HepG2 (cell line): ENCODE results near the gene APPBP2. TPM values are rescaled to one million over a fixed set of nuclear protein-coding genes. Genes with fewer than 3 reads are reported as not detected.

ENCODE experiments used
- FOXP1 ChIP-seq, 2 experiments: fragments of 450-650 bp in 1 of 2; IDR thresholded peaks; 2 replicates each; pipeline ENCODE4 v1.6.1; 2017 to 2018; ENCODE audit warnings: antibody characterized with exemption in 1 of 2
- GTF2F1 ChIP-seq: fragments of 150-350 bp; IDR thresholded peaks from 2 replicates; pipeline ENCODE4 v1.6.1; 2014; ENCODE audit warnings: low read length
- HDAC2 ChIP-seq: sonication (generic); formaldehyde crosslinking; IDR thresholded peaks from 2 replicates; pipeline ENCODE4 v1.4.0; 2020; ENCODE audit warnings: missing genetic modification reagents
- HNF1B ChIP-seq: sonication (generic); formaldehyde crosslinking; IDR thresholded peaks from 2 replicates; pipeline ENCODE4 v1.5.1; 2020; ENCODE audit warnings: mild to moderate bottlenecking, moderate library complexity, missing genetic modification reagents
- IKZF1 ChIP-seq: fragments of 450-650 bp; IDR thresholded peaks from 2 replicates; pipeline ENCODE4 v1.7.1; 2016
- TGIF2 ChIP-seq: IDR thresholded peaks from 2 replicates; pipeline ENCODE4 v1.6.1; 2016; ENCODE audit warnings: control low read depth, missing compliant biosample characterization
- THRA ChIP-seq: sonication (generic); formaldehyde crosslinking; IDR thresholded peaks from 2 replicates; pipeline ENCODE4 v1.4.0; 2020; ENCODE audit warnings: missing genetic modification reagents, borderline replicate concordance
- ZNF124 ChIP-seq: sonication (generic); formaldehyde crosslinking; IDR thresholded peaks from 2 replicates; pipeline ENCODE4 v1.4.0; 2020; ENCODE audit warnings: missing genetic modification reagents
- ZNF543 ChIP-seq: sonication (generic); formaldehyde crosslinking; IDR thresholded peaks from 2 replicates; pipeline ENCODE4 v1.4.0; 2020; ENCODE audit warnings: mild to moderate bottlenecking, missing genetic modification reagents
- ZNF546 ChIP-seq: sonication (generic); formaldehyde crosslinking; conservative IDR thresholded peaks from 2 replicates; pipeline ENCODE4 v1.8.1; 2023; ENCODE audit warnings: mild to moderate bottlenecking, missing genetic modification reagents
- ZNF556 ChIP-seq: sonication (generic); formaldehyde crosslinking; IDR thresholded peaks from 2 replicates; pipeline ENCODE4 v1.4.0; 2020; ENCODE audit warnings: mild to moderate bottlenecking, missing genetic modification reagents, borderline replicate concordance
- ZNF670 ChIP-seq: sonication (generic); formaldehyde crosslinking; IDR thresholded peaks from 2 replicates; pipeline ENCODE4 v1.8.0; 2022; ENCODE audit warnings: mild to moderate bottlenecking, missing genetic modification reagents, borderline replicate concordance
- ZNF720 ChIP-seq: sonication (generic); formaldehyde crosslinking; IDR thresholded peaks from 2 replicates; pipeline ENCODE4 v1.4.0; 2020; ENCODE audit warnings: missing genetic modification reagents
- ZNF749 ChIP-seq: sonication (generic); formaldehyde crosslinking; IDR thresholded peaks from 2 replicates; pipeline ENCODE4 v1.8.0; 2022; ENCODE audit warnings: mild to moderate bottlenecking, missing genetic modification reagents, moderate library complexity, borderline replicate concordance
- ZNF841 ChIP-seq: sonication (generic); formaldehyde crosslinking; IDR thresholded peaks from 2 replicates; pipeline ENCODE4 v1.8.1; 2023; ENCODE audit warnings: missing genetic modification reagents, borderline replicate concordance
- polyA plus RNA-seq, 8 experiments: library from polyadenylated mRNA; depleted of rRNA in 3 of 8; stranded (reverse) in 7 of 8; unstranded in 1 of 8; fragments of >200 nt; fragmentation: Illumina TruSeq in 4 of 8; extraction: Trizol in 4 of 8; gene quantifications; 2 replicates each; pipeline versions ENCODE4 v1.2.1 to v1.2.3, GENCODE V29; 2011 to 2016; ENCODE audit warnings: low read depth in 4 of 8, missing spikeins in 1 of 8, mixed read lengths in 1 of 8; ENCODE audit not compliant: insufficient read depth in 1 of 8
- total RNA-seq, 5 experiments: library from RNA; depleted of rRNA; stranded (reverse); fragments of >200 nt; fragmentation: Illumina TruSeq; extraction: Trizol; gene quantifications; 2 replicates each; pipeline ENCODE4 v1.2.3, GENCODE V29; 2016; ENCODE audit warnings: low read depth in 1 of 5
- TF ChIP-seq, protein P1 (sequence below), 2 experiments: sonication (generic) in 1 of 2; formaldehyde crosslinking in 1 of 2; IDR thresholded peaks; 2 replicates each; pipeline versions ENCODE4 v1.5.1 to v1.6.1; 2011 to 2020; ENCODE audit warnings: borderline replicate concordance in 1 of 2, low read depth in 1 of 2, low read length in 1 of 2, mild to moderate bottlenecking in 1 of 2, missing genetic modification reagents in 1 of 2, moderate library complexity in 1 of 2
- TF ChIP-seq, protein P2 (sequence below): sonication (generic); formaldehyde crosslinking; IDR thresholded peaks from 2 replicates; pipeline ENCODE4 v1.5.1; 2020; ENCODE audit warnings: missing genetic modification reagents, mild to moderate bottlenecking, borderline replicate concordance

APPBP2 gene
- total and polyA plus RNA-seq, 2 of the 13 experiments (the other 11 are each of a cell fraction or from before 2014, with no cell fraction given) = 17.5 to 45.8 TPM

DNA sequence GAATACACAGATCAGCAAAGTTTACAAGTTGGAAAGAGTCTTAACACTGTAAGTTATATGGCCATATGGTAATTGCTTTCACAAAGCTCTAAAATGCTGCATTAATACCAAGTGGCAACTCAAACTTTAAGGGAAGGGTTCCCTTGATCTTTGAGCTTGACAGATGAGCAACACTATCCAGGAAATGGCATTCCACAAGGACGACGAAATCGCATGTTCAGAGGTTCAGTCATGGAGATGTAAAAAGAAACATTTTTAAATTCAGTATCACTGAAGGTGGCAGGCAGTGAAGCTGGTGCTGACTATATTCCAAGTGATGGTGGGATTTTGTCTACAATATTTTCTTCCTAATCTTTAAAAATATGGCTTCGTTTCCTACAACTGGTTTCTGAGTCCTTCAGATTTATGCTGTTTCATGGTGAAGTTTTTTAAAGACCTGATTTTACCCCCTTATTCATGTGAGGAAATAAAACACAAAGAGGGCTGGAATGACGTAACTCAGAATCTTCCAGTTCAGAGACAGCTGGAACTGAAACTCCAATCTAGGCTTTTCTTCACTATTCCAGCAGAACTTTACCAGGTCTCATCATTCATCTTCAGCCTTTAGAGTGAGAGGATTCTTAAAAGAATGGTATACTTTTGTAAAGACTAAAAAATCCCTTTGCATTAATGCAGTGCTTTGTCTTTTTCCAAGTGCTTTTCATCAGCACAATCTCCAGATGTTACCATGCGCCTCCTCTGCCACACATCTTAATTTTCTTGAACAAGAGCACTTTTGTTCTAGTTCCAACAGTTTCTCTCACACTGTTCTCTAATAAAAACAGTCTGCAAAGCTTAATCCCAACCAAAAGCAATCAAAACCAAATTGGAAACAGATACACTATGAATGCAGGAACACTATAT lies 83.5 kb downstream of the APPBP2 start (continued):
- TF ChIP-seq, protein P1, sequence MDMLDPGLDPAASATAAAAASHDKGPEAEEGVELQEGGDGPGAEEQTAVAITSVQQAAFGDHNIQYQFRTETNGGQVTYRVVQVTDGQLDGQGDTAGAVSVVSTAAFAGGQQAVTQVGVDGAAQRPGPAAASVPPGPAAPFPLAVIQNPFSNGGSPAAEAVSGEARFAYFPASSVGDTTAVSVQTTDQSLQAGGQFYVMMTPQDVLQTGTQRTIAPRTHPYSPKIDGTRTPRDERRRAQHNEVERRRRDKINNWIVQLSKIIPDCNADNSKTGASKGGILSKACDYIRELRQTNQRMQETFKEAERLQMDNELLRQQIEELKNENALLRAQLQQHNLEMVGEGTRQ (IDR thresholded peaks at IDR 0.05; ENCODE audit: low read depth, low read length) = no peak
- TF ChIP-seq, protein P1 (CRISPR knock-in tag; IDR thresholded peaks at IDR 0.05; ENCODE audit: borderline replicate concordance) = no peak
- TF ChIP-seq ZNF749 (CRISPR knock-in tag) (no peak), TGIF2 (no peak), FOXP1 (IDR thresholded peaks at IDR 0.05) (no peak), FOXP1 (CRISPR knock-in tag; IDR thresholded peaks at IDR 0.05) (no peak), HDAC2 (CRISPR knock-in tag) (no peak; the same call in 1 of the 2 replicates), ZNF124 (CRISPR knock-in tag) (no peak), ZNF670 (CRISPR knock-in tag) (peak; percentile 66; the same call in 1 of the 2 replicates), THRA (CRISPR knock-in tag) (no peak), GTF2F1 (no peak), IKZF1 (no peak), ZNF556 (CRISPR knock-in tag) (no peak), ZNF841 (CRISPR knock-in tag) (no peak), ZNF546 (CRISPR knock-in tag) (no peak), HNF1B (CRISPR knock-in tag) (no peak), ZNF720 (CRISPR knock-in tag) (no peak), ZNF543 (CRISPR knock-in tag) (no peak)
- TF ChIP-seq, protein P2, sequence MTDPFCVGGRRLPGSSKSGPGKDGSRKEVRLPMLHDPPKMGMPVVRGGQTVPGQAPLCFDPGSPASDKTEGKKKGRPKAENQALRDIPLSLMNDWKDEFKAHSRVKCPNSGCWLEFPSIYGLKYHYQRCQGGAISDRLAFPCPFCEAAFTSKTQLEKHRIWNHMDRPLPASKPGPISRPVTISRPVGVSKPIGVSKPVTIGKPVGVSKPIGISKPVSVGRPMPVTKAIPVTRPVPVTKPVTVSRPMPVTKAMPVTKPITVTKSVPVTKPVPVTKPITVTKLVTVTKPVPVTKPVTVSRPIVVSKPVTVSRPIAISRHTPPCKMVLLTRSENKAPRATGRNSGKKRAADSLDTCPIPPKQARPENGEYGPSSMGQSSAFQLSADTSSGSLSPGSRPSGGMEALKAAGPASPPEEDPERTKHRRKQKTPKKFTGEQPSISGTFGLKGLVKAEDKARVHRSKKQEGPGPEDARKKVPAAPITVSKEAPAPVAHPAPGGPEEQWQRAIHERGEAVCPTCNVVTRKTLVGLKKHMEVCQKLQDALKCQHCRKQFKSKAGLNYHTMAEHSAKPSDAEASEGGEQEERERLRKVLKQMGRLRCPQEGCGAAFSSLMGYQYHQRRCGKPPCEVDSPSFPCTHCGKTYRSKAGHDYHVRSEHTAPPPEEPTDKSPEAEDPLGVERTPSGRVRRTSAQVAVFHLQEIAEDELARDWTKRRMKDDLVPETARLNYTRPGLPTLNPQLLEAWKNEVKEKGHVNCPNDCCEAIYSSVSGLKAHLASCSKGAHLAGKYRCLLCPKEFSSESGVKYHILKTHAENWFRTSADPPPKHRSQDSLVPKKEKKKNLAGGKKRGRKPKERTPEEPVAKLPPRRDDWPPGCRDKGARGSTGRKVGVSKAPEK (CRISPR knock-in tag) = no peak
